ENCODE measurements around the gene PLEKHA6.

The PLEKHA6 gene

DNA sequence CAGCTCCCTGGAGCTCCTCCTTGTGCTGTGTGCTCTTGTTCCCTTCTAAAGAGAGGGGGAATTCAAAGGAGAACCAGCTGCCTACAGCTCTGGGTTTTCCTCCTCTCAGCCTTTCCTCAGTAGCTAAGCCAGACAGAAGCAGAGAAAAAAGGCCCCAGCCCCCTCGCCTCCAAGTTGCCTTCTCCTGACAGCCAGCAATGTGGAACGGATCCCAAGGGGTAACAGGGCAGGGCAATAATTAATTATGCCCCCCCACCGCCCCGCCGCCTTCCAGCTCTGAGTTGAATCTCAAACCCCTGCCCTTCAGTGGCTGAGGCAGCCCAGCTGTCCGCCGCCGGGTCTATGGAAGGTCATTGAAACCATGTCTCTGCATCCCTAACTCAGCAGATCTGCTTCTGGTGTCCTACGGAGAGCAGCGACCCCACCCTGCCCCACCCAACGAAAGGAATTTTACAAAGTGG is 76.9 kb downstream of the PLEKHA6 start:
- DNase-seq: no peak

DNA sequence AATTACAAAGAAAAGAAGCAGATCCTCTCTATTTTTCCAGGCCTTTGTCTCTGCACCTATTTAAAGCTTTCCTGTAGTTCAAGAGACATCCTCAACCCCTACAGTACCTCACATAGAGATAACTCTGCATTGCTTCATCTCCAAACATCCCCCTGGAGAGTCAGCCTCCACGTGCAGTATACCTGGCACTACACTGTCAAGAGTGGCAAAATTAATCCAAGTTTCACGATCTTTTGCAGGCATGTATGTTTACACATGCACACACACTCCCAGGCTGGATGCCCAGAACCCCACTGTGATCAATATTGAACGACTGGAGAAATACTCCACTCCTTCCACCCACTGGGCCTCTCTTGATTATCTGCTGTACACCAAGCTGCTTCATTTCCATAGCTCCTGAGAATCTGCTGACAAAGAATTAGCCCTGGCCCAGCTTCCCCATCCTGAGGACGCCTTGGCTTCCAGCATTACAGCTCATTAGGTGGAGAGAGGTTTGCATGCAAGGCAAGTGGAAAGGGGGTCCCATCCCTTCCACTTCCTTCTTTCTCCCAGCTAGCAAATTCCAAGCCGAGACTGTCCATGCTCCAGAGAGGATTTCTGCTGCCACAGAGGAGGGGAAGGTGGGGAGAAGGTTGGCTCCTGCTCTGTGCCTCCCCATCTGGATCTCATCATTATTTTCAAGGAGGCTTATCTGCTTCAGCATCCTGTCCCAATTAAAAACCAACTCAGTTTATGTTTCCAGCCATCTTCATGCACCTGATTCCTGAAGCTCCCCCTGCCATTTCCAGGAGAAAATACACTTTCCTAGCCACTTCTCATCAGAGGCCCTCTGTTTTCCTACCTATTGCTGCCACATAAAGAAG is 79.4 kb downstream of the PLEKHA6 start:
- no peak for DNase-seq

DNA sequence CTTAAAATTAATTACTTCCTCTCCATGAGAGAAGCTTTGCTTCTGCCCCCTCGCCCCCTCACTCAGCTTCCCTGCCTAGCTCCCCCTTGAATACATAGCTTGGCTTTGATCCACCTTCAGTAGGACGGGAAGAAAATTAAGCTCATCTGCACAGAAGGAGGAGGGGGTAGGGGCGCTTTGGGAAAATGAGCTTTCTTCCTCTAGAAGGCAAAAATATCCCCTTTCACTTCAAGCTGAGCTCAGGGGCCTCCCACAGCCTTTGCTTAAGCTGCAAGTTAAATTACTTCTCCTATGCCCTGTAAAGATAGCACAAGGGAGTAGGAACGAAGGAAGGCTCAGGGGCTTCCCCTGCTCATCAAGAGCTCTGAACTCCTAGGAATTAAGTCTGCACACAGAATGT is 80.8 kb downstream of the PLEKHA6 start:
- DNase-seq: no peak

DNA sequence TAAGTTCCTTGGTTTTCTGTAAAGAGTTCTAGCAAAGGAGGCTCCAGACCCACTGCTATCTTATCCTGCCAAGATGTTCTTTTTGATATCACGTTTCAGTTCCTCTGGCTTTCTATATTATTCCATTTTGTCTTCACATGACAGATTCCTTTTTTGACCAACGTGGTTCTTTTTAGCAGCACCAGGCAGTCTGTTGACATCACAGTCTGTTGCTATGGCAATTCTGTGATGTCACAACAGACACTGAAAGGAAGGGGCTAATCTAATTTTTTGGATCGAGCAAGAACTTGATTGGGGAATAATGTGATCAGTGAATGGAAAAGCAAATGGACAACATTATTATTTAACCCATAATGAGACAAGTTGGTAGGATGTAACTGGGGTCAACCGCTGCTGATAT is 81.5 kb downstream of the PLEKHA6 start:
- no peak for DNase-seq

DNA sequence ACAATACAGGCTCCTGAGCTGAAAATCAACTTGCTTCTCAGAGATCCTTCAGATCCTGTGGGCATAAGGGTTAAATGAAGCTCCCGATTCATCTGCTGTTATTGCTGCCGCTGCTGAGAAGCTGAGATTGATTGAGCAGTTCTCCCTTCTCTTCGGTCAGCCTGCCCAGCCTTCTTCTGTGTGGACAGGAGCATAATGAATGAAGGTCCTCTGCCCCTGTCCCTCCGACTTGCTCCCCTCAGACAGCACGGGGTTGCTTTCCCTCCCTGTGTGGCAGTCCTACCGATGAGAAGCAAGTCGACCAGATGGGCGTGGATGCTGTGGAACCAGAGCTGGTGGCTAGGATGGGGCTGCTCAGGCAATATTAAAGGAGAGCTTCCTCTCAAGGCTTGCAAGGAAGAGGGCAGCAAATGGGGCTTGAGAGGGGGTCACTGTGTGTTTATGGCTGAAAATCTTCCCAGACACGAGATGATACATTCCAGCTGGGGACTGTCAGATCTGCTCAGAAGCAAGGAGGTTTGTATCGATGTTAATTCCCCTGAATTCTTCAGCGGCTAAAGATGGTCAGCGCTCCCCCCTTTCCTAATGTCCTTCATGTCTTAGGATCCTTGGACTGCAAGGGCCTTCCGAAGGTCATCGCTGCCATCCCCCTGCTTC is 82.0 kb downstream of the PLEKHA6 start:
- no peak for DNase-seq

DNA sequence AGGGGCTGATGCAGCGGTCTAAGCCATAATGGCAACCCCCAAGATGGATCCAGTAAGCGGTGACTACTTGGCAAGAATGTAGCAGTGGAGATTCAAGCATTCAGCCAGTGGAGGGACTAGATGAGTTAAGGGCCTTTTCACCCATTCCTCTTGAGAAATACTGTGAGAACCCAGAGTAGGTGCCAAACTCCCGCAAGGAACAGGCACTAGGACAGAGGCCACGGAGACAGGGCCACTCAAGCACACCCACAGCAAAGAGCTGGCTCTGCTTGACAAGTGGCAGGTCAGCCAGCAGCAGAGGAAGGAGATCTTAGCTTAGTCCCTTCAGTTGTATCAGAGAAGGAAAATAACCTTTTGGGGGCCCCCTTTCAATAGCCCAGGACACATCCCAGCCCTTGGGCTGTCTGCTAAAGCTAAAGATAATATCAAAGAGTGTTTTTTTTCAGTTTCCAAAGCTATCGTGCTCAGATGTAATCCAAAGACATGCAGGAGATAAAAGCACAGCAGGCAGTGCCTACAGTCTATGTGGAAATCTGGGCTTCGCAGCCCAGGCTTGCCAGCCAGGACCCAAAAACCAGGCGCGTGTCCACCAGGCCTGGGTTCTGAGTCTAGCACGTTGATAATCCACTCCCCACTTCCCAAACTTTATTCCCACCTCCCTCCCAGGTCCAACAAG is 83.9 kb downstream of the PLEKHA6 start:
- DNase-seq: no peak

DNA sequence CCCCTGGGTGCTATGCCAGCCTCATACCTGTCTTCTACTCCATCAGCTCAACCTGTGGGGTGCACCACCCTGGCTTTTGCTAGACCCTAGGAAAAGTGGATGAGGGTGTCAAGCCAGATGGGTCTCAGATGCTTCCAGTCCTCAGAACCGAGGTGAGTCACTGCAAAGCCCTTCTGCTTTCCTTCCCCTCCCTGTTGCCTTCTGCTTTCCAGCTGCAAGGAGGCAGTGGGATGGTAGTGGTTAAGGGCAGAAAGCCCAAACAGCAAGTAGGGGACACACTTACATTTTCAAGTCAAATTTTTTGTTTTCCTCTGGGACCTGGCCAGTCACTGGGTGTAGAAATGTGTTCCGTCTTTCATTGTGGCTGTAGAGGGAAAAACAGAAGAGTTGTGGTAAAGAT is 85.3 kb downstream of the PLEKHA6 start:
- no peak for DNase-seq

DNA sequence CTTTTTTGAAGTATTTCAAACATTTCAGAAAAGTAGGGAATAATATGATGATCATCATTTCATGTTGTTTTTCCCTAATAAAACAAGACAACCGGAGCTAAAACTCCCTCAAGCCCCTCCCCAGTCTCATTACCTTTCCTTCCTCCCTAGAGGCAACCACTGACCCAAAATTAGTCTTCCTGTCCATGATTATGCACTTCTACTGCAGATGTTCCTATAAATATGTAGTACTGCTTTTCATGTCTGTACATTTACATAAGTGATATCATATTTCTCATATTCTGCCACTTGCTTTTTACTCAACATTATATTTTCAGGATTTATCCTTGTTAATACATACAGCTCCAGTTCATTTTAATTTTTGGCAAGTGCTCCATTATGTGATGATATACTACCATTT is 87.2 kb downstream of the PLEKHA6 start:
- no peak for DNase-seq

DNA sequence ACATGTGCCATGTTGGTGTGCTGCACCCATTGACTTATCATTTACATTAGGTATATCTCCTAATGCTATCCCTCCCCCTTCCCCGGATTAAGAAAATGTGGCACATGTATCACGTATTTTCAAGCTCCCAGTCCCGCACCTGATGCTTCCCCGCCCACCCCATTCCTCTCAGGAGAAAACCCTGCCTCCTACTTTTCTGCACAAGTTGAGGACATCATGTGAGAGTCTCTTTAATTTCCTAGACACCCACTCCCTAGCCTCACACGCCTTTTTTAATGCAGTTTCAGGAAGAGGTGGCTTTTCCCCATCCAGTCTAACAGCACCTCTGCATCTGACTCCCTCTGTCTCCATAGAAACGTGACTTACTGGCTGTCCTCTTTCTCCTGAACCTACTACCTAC is 87.8 kb downstream of the PLEKHA6 start:
- no peak for DNase-seq

DNA sequence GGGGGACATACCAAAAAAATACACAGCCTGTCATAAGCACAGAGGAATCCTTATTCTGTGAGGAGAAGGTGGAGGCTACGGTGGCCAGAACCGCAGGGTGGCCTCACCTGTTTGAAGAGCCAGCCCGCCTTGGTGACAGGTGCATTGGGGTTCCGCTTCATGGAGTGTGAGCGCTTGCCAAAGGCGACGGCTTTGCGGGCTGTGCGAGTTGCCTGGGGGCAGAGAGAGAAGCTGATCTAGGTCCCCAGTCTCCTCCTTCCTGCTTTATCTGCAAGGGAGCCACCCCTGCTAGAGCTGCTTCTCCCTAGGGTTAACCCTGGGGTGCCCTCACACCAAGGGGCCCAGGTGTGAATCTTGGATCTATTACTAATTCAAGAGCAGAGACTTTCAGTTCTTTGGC is 91.6 kb downstream of the PLEKHA6 start:
- peak; percentile 10 for DNase-seq

DNA sequence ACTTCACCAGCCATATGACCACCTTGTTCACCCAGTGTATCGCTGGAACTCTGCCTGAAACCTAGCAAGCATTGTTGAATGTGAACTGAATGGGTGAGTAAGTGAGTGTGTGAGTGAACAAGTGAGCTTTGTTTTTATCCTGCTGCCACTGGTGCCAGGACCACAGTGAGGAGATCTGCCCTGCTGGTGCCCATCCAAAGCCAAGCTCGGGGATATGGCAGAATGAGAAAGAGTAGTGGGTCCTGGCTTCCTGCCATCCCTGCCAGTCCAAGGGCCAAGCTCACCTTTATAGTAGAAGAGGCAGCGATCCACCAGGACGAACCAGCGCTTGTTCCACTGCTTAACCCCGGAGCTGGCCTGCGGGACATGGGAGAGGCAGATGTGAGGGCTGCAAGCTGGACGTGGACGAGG is 92.5 kb downstream of the PLEKHA6 start:
- no peak for DNase-seq

DNA sequence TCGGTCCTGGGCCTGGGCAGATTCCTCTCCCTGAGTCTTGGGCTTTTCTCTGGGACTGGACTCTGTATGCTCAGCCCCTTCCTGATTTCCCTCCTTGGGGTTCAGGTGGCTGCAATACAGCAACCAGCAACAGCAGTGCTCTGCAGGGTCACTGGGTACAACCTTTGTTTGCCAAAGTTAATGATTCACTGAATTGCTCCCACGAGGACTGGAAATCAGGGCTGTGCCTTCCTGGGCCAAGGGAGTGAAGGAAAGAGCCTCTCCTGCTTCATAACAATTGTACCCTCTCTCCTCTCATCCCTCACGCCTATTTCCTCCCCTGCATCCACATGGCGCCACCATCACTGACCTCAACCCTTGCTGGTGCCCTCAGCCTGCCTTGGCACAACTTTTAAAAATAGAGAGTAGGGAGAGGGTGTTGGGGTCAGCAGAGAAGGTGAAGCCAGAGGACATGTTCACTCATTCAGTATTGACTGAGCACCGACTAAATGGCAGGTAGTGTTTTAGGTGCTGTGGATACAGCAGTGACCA is 93.2 kb downstream of the PLEKHA6 start:
- DNase-seq: no peak

DNA sequence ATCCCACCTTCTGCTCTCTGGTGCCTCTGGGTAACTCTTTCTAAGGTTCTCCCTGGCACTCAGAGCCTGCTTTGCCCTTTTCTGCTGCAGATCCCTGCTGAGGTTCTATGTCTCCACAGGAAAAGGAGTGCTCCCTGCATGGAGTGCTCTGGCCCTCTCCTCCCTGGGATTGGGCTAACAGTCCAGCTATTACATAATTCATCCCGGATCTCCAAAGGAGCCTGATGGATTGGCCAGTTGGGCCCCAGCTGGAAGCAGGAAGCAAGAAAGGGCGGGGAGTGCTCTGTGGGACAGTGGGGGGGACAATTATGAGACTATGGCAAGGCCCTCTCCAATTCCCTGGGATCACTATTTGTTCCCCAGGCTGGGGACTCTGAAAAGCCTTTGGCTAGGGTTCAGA is 94.1 kb downstream of the PLEKHA6 start:
- no peak for DNase-seq

DNA sequence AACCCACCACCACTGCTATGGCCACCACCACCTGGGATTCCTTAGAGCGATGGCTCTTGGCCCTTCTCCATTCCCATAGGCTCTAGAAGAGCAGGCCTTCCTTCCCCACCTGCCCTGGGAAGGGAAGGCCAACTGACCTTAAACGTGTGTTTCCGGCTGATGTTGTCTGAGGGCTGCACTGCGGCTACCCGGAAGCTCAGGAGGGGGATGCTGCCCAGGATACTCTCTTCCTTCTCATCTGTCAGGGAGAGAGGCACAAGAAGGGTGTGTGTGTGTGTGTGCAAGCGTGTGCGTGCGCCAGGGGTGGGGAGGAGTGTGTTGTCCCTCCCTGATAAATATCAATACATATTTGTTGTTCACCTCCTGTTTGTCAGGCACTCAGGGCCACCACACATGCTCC is 94.9 kb downstream of the PLEKHA6 start:
- DNase-seq: no peak

DNA sequence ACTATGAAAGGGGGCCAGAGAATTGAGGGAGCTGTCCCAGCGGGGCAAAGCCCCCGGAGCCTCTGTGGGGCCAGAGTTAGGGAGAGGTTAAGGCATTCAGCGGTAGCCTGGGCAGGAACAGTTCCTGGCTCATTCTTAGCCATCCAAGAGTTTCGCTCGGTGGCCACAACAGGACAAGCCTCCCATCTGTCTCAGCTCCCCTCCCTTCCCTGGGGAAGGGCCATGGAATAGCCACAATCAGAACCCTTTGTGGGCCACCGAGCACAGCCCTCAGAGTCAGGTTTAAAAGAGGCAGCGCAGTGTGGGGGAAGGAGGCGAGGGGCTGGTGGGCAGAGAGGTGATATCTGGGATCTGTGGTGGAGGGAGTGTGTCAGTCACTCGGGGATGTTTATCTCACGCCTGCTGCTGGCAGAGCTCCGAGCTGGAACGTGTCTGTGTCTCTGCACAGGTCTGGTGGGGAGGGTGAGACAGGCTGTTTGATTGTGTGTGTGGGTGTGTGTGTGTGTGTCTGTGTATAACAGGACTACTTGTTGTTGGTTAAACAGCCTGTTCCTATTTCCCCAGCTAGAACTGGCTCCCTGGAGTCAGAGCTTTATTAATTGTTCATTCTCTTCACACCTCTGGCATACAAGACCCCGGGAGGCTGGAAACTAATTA is 96.3 kb downstream of the PLEKHA6 start:
- DNase-seq: no peak

DNA sequence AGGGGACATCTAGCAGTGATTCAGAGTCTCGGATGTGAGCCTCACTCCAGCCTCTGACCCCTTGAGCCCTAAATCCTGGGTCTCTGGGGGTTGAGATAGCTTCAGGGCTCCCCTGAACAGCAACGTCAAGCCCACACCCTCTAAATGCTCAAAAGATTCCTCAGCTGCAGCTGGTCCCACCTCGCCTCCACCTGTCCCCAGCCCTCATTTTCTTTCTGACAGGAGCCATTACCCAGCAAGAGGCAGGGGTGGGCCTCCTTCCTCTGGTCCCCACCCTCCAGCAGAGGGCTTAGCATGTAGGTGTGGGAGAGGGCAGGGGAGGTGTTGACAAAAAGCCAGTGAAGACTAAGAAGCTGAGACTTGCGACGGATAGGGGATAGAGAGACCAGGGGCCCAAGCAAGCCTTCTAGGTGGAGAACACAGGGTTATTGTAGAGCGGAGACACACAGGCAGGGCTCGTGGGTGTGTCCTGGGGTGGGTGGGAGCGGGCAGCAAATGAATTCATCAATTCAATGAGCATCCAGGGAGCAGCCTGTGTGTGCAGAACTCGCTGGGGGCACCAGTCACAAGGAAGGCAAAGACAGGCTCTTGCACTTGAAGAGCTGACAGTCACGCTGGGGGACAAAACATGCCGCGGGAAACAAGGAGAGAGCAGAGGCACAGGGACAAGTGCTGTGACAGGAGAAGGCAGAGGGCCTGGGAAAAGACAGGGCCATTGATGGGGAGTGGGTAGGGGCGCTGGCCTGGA is 97.0 kb downstream of the PLEKHA6 start:
- DNase-seq: no peak

DNA sequence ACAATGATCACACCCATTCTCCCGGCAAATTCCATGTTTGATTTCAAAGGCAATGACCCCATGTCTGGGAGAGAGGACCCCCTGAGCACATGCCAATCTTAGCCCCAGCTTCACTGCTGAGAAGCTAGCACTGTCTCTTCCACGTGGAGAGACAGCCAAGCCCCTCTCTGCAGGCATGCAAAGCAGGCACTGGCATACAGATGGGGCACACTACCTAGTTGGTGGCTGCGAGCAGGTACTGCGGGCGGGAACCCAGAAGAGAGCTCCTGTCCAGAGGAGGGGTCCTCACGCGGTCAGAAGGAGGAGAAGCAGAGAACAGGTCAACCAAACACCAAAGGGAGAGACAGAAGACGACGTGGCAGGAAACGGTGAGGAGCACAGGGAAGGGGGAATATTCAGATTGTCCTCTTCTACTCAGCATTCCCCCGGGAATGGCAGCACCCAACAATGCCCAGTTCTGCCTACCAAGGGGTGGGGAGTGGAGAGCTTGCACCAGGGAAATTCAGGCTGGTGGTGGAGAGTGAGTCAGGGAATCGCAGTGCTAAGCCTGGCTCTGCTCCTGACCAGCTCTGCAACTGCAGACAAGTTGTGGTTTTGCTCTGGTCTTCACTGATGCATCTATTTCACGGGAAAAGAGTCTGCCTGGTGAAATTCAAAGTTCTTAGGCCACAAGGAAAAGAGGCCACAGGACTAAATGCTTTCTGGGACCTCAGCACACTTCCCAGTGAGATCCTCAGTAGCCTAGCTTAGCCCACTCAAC is 97.8 kb downstream of the PLEKHA6 start:
- DNase-seq: no peak

DNA sequence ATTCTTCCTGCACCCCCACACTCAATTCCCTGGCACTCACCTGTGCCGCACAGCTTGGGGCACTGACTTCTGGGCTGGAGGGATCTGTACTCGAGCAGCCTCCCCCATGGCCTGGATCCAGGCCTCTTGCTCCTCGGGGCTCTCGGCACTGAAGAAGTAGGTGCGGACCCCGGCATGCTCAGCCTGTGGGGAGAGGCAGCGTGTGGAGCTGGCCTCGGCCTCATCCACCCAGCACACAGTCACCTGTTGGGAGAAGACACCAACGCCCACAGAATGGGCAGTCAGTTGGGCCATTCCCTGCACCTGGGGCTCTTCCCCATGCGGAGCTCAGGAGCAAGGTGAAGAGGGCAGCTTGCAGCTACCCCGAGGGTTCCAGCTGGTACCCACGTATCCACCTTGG is 98.5 kb downstream of the PLEKHA6 start:
- DNase-seq: no peak

DNA sequence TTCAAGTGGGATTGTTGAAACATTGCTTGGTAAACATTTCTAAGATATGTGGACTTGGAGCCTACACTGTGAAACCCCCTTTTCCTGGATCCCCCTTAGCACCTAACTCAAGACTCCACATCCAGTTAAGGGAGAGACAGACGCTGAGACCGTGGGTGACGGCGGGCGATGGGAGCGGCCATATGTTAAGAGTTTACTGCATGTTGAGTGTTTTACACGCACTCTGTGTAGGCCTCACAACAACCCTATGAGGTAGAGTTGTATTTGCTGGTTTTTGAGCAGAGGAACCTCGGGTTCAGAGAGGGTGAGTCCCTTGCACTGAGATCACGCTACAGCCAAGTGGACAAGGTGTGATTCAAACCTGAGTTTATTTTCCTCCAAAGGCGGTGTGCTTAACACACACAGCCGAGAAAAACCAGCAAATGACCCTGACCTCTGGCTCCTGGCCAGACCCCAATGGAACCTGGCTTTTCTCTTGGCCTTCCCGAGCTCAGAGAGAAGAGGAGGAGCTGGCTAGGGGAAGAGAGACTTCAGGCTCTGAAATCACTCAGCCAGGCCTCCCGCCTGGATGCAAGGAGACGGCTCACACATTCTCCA is 99.0 kb downstream of the PLEKHA6 start:
- DNase-seq: no peak

DNA sequence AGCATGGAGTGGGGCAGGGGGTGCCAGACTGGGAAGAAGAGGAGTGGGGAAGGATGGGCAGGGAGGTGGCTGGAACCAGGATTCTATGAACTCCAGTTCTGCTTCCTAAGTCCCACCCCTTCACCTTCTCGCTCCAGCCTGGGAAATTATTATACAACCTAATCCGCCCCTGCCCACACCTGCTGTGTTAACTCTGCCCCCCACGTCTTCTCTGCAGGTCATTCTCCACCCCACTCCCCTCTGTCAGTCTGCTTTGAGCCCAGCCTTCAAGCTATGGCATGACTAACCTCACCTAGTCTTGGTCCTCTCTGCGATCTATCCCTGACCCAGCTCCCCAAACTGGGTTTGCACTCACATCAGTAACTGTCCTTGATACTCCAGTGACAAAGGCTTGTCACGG is 99.9 kb downstream of the PLEKHA6 start:
- no peak for DNase-seq

DNA sequence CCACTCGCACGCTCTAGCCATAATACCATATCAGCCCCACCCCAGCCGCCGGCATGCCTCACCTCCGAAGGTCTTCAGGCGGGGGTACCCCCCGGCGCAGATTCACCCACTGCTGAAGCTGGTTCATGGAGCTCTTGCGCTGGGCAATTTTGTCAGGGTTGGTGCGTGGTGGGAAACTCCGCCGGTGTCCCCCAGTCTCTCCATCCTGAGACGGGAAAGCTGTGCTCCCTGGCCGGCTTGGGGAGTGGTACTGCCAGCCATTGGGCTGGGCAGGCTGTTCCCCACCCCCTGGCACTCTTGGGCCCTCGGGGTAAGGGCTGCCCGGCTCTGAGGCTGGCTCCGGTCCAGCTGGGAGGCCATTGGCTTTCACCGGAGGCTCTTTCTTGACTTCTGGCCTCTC is 100.5 kb downstream of the PLEKHA6 start:
- no peak for DNase-seq
